GM21447 (cell line): ENCODE measurements around the gene BTN1A1.
"Not testable (repeated sequence)": the region's sequence is repeated elsewhere in the genome, so short reads cannot be mapped to it uniquely, and the experiment has no call there.

Experiments used
- ATAC-seq: cut with Tn5 transposase; IDR thresholded peaks from one replicate; pipeline ENCODE4 v1.9.1; 2021; ENCODE audit not compliant: unreplicated experiment

BTN1A1 gene

GRCh38 chr6:26500102-26500501 is at the start of gene BTN1A1:
Gene BTN1A1 (plus strand): TSS chr6:26500303. CDS start chr6:26501287, 984 bp downstream.
- ATAC-seq = no peak

- ATAC-seq = no peak
Observed at GRCh38 chr6:26452631-26453235, 47.4 kb upstream of the BTN1A1 start.

GRCh38 chr6:26454631-26455030 is 45.5 kb upstream of the BTN1A1 start:
- no peak for ATAC-seq

GRCh38 chr6:26455357-26455970 is 44.6 kb upstream of the BTN1A1 start:
- no peak for ATAC-seq

GRCh38 chr6:26457264-26457805 is 42.8 kb upstream of the BTN1A1 start:
- ATAC-seq = peak; percentile 21

GRCh38 chr6:26457806-26458688 is 42.1 kb upstream of the BTN1A1 start, which contains the start of gene BTN2A1:
Gene BTN2A1 (plus strand): TSS chr6:26457955. CDS start chr6:26458637, 682 bp downstream.
- peak; percentile 98 for ATAC-seq

GRCh38 chr6:26459023-26459810 is 40.9 kb upstream of the BTN1A1 start:
- ATAC-seq = no peak

GRCh38 chr6:26461353-26461752 is 38.8 kb upstream of the BTN1A1 start:
- not testable (repeated sequence) for ATAC-seq

GRCh38 chr6:26464014-26464413 is 36.1 kb upstream of the BTN1A1 start:
- ATAC-seq = no peak

- ATAC-seq = no peak
Observed at GRCh38 chr6:26464416-26465131, 35.5 kb upstream of the BTN1A1 start.

GRCh38 chr6:26465776-26466175 is 34.3 kb upstream of the BTN1A1 start:
- no peak for ATAC-seq

GRCh38 chr6:26468829-26469228 is 31.3 kb upstream of the BTN1A1 start:
- ATAC-seq = no peak

- ATAC-seq = no peak
Observed at GRCh38 chr6:26470643-26471042, 29.5 kb upstream of the BTN1A1 start.

- ATAC-seq = no peak
Observed at GRCh38 chr6:26471970-26472369, 28.1 kb upstream of the BTN1A1 start.

- ATAC-seq = no peak
Observed at GRCh38 chr6:26472549-26473290, 27.4 kb upstream of the BTN1A1 start.

- no peak for ATAC-seq
Observed at GRCh38 chr6:26473429-26473757, 26.7 kb upstream of the BTN1A1 start.

- peak; percentile 93 for ATAC-seq
Observed at GRCh38 chr6:26473758-26474438, 26.2 kb upstream of the BTN1A1 start.

- no peak for ATAC-seq
Observed at GRCh38 chr6:26474439-26474881, 25.6 kb upstream of the BTN1A1 start.
